22Rv1 (cell line): ENCODE results near the gene EIF4E3.

ENCODE experiments used
- CTCF ChIP-seq: fragments of 450-650 bp; IDR thresholded peaks from 2 replicates; pipeline ENCODE4 v1.5.1; 2017; ENCODE audit warnings: mild to moderate bottlenecking
- ZFX ChIP-seq: fragments of 450-650 bp; IDR thresholded peaks from 2 replicates; pipeline ENCODE4 v1.6.1; 2017; ENCODE audit warnings: antibody characterized with exemption, borderline replicate concordance

DNA sequence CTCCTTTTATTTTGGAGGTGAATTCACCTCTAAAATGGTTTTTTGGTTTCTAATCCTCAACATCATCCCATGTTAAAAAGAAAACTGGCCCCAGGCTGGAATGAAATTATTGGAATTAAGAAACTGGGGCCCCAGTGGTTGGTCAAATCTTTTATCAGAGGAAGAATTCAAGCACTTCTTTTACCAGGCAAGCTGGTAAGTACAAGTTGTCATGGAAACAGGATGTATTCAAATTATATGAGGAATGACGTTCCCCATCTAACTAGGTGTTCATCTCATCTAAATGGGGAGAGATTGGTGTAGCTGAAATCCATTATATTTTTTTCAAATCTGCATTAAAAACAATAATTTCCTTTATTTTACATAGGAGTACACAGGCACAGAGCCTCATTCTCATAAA is 9.7 kb upstream of the EIF4E3 start:
- TF ChIP-seq CTCF (no peak), ZFX (no peak)
